NCI-H2227 (cell line): ENCODE measurements around the gene FABP3.

ENCODE experiments used
- DNase-seq: peaks from one replicate; lab custom pipeline; 2025; ENCODE audit not compliant: unreplicated experiment; lab: John Stamatoyannopoulos, UW

FABP3 gene

GRCh38 chr1:31318146-31318545 is 54.7 kb downstream of the FABP3 start:
- DNase-seq, result no peak

- no peak for DNase-seq
Measured at GRCh38 chr1:31315902-31316301, 57.0 kb downstream of the FABP3 start.
